Kidney tubule cell (primary cell): ENCODE data around the gene GNAI2.
"Not testable (repeated sequence)": the region's sequence is repeated elsewhere in the genome, so short reads cannot be mapped to it uniquely, and the experiment has no call there.

Source experiments
- DNase-seq: peaks from one replicate; pipeline ENCODE4 v3.0.0-alpha.2; 2018; ENCODE audit warnings: low spot score

GNAI2 gene

GRCh38 chr3:50226888-50227389 lies 9.1 kb upstream of the GNAI2 start:
- DNase-seq: peak; percentile 49

GRCh38 chr3:50227390-50228183 lies 8.4 kb upstream of the GNAI2 start:
- peak; percentile 97 for DNase-seq

GRCh38 chr3:50228184-50228763 lies 7.7 kb upstream of the GNAI2 start:
- DNase-seq: peak; percentile 36

GRCh38 chr3:50229490-50229889 lies 6.5 kb upstream of the GNAI2 start:
- DNase-seq: no peak

DNA sequence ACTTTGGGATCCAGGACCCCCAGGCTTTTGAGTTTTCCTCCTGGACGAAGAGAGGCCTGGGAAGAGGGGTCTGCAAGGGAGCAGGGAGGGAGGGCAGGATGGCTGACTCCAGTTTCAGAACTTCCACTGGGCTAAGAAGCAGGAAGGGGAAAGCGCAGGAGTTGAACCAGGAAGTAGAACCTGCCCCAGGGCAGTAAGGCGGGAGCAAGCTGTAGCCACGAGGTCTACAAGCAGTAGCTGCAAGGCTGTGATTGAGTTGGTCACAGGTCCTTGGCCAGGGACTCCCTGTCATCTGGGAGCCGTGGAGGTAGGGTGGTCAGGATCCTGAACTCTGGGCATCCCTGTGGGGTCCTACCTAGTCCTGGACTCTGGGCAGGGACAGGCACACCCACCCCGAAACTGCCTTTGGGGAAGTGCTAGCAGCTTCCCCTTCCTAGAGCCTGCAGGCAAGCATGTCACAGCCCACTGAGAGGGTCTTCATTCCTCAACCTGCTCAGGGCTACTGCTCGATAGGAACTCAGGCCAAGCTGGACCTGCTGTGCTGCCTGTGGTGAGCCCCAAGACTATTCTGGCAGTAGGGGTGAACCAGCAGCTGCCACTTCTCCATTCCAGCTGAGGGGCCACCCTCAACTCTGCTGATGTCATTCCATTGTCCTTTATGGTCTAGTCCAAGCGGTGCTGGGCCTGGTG lies 5.8 kb upstream of the GNAI2 start:
- no peak for DNase-seq

- DNase-seq: no peak
These were observed 5.2 kb upstream of the GNAI2 start for GRCh38 chr3:50230794-50231125.

DNA sequence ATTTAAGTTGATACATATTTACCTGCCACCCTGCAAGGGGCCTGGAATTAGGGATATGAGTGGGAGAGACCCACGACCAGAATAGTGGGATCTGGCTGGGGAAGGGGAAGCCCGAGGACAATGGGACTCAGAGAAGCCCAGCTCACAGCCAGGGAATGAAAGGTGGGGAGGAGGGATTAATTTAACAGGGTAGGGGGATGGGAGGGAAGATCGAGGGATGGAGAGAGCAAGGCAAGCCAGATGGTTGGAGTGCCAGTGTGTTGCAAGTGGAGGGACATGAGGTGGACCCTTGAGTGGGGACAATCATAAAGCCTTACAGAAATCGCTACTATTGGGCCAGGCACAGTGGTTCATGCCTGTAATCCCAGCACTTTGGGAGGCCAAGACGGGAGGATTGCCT lies 4.4 kb upstream of the GNAI2 start:
- no peak for DNase-seq

DNA sequence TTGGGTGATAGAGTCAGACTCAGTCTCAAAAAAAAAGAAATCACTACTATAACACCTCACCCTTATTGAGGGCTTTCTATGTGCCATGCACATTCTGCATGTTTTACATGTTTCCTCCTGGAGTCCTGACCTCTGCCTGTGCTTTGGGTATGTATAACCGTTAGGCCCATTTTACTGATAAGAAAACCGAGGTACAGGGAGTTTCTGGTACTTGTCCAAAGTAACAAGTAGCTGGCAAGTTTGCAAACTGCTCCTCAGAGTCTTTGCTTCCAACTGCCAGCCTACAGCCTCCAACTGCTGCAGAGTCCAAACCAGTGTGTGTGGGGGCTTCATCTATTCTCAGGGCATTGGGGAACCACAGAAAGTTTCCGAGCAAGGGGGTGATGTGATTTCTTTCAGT lies 3.7 kb upstream of the GNAI2 start:
- no peak for DNase-seq

GRCh38 chr3:50233176-50233575 lies 2.8 kb upstream of the GNAI2 start:
- no peak for DNase-seq

DNA sequence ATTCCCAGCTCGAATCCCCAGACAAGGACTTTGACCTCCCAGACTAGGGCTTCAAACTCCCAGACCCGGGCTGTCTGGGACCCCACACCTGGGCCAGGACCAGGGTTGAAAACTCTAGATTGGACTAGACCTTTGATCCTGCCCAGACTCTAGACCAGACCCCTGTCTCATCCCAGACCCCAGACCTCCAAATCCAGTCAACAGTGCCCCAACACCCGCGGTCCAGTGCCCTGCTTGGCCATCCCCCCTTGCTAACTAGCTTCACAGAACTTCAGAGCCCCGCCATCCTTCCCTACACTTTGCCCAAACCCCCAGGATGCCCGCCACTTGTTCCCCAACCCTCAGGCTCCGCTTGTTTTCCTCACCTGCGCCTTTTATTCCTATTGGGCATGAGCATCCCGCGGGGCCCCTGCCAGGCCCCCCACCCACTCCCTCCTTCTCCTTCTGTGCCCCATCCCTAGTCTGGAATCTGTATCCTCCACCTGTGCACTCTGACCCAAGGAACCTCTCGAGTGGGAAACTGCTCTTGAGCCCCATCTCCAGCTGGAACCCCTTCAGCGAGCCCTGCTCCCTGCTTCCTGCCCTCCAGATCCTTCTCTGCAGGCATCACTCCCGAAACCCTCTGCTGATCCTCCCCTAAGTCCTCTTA lies 604 bp downstream of the GNAI2 start:
- no peak for DNase-seq

DNA sequence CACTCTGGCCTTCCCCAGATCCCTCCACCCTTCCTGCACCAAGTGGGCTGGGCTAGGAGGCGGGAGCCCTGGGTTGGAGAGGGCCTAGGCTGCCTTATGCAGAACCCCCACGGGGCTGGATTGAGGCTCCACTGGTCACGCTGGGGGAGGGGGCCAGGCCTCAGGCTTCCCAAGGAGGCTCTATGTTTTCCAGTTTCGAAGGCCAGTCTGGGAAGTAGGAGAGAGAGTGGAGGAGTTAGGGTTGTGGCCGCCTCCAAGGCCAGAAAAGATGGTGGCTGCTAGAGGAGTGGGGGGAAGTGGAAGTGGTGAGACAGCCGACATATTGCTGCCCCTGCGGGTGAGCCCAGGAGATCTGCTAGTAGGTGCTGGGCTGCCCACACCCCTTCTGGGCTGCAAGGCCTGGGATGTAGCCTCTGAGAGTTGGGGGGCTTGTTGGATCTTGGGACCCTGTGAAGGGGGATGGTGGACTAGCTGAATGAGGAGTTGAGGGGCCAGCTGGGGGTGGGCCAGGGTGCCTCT lies 1.2 kb downstream of the GNAI2 start:
- peak; percentile 62 for DNase-seq

- peak; percentile 91 for DNase-seq
These were observed 1.9 kb downstream of the GNAI2 start for GRCh38 chr3:50237754-50238548.

DNA sequence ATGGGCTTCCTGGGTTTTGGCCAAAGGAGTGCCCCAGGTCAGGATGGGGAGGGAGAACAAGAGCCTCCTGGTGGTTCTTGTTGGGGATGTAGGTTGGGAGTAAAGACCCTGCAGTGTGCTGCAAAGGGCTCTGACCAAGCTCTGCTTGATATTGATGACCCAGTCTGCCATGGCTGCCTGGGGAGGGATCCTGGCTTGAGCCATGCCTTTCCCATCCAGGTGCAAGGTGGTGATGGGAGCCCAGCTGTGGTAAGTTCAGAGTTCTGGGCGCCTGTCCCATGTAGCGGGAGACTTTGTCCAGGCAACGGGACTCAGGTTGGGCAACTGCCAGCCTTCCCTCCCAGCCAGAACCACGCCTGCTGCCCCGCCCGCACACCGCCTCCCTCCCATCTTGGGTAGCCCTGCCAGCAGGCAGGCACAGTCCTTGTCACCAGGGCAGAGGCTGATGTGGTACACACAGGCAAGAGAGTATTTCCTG lies 2.6 kb downstream of the GNAI2 start:
- DNase-seq: peak; percentile 57

- DNase-seq: no peak
These were observed 3.6 kb downstream of the GNAI2 start for GRCh38 chr3:50239649-50240048.

GRCh38 chr3:50241163-50241562 lies 5.2 kb downstream of the GNAI2 start:
- DNase-seq: no peak

GRCh38 chr3:50241713-50242380 lies 5.8 kb downstream of the GNAI2 start:
- DNase-seq: no peak

DNA sequence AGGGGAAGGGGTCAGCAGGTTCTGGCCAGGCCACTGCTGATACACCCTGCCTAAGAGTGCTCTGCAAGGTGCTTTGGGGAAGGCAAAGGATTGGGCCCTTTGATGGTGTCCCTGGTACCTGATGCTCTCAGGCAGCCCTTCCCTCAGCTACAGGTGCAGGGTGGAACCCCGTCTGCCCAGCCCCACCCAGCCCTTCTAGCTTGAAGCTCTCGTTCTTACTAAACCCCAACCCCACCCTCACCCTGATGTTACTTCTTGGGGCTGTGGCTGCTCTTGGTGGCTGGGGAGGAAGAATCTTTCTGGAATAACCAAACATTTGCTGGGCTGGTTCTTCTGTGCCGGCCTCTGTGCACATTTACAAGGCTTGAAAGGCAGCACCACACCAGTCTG lies 6.4 kb downstream of the GNAI2 start:
- no peak for DNase-seq

GRCh38 chr3:50242851-50243542 lies 7.0 kb downstream of the GNAI2 start:
- peak; percentile 82 for DNase-seq

DNA sequence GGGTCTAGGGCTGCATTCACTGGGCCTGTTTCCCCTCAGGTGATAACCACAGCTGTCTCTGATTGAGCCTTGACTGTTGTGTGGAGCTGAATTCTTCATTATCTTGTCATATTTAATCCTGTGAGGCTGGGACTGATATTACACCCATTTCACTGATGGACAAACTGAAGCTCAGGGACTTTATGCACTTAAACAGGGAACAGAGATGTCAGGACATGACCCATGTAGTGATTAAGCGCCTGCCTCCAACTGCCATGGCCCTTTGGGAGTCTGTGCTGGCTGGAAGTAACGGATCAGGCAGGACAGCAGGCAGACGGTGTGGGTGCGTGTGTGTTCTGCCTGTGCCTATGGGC lies 7.5 kb downstream of the GNAI2 start:
- no peak for DNase-seq

- not testable (repeated sequence) for DNase-seq
These were observed 8.8 kb downstream of the GNAI2 start for GRCh38 chr3:50244813-50245212.
